Vagina (tissue), 2 donors: Measurements from ENCODE around the gene FLRT2. TPM values are rescaled to one million over a fixed set of nuclear protein-coding genes. Genes with fewer than 3 reads are reported as not detected.

Experiments used
- DNase-seq, 2 donors: peaks; one replicate each; pipeline ENCODE4 v3.0.0-alpha.2; 2017; ENCODE audit errors: extremely low spot score in 2 of 2
- H3K27ac ChIP-seq: fragments of 200-600 bp; sonication (generic); one replicate; pipeline ENCODE4 v1.5.1; 2019
- H3K27me3 ChIP-seq: fragments of 200-600 bp; sonication (generic); one replicate; pipeline ENCODE4 v1.5.1; 2019
- H3K36me3 ChIP-seq, 2 donors: fragments of 200-600 bp; sonication (generic); one replicate each; pipeline ENCODE4 v1.5.1; 2017 to 2019
- H3K4me1 ChIP-seq: fragments of 200-600 bp; sonication (generic); one replicate; pipeline ENCODE4 v1.5.1; 2019
- H3K4me3 ChIP-seq, 2 donors: fragments of 200-600 bp; sonication (generic); 1 replicate in 1 of 2; 2 replicates in 1 of 2; pipeline ENCODE4 v1.5.1; 2016 to 2019
- H3K9me3 ChIP-seq: fragments of 200-600 bp; sonication (generic); one replicate; pipeline ENCODE4 v1.5.1; 2019
- POLR2A ChIP-seq, 2 donors: fragments of 450-650 bp; IDR thresholded peaks; one replicate each; pipeline ENCODE4 v1.6.1; 2017; ENCODE audit warnings: antibody characterized with exemption in 2 of 2, mild to moderate bottlenecking in 2 of 2, moderate library complexity in 2 of 2
- POLR2AphosphoS5 ChIP-seq, 2 donors: sonication (generic); formaldehyde crosslinking; IDR thresholded peaks; one replicate each; pipeline ENCODE4 v1.9.0; 2017; ENCODE audit warnings: antibody characterized with exemption in 2 of 2, mild to moderate bottlenecking in 2 of 2, low read depth in 1 of 2; ENCODE audit not compliant: insufficient read depth in 1 of 2
- intact Hi-C: fragments of 100-400 bp; cut with DNase I; formaldehyde crosslinking; loops from one replicate; pipeline ENCODE4 v1.15.1; 2023
- total RNA-seq: library from RNA; depleted of rRNA; stranded (reverse); fragments of >200 nt; gene quantifications from one replicate; pipeline ENCODE4 v1.2.3, GENCODE V29; 2016
- TF ChIP-seq, protein P1 (sequence below), 3 experiments: fragments of 450-650 bp in 2 of 3; fragments of 200-600 bp in 1 of 3; sonication (generic) in 1 of 3; IDR thresholded peaks; one replicate each; pipeline ENCODE4 v1.5.1; 2017 to 2019; ENCODE audit warnings: antibody characterized with exemption in 3 of 3, mild to moderate bottlenecking in 2 of 3, moderate library complexity in 2 of 3

FLRT2 gene
- total RNA-seq, 1 donor from 2014 or later: 22.8 TPM

DNA sequence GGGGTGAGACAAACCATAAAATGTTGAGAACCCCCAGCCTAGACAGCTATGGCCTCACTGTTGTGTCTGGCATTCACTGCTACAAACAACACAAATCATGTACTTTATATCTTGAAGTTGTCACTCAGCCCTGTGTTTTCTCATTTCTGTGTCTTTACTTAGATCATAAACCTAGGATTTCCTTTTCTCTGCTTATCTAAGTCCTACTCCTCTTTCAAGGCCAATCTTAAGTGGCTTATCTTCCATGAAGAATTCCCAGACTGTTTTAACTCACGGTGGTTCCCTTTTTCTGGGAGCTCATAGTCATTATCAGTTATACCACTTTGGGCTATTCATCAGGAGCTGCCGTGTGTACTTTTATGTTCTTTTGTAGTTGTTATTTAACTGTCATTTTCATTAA lies 42.1 kb downstream of the FLRT2 start:
- no peaks in the 10 kb centered on the region for H3K9me3 ChIP-seq
- no peaks in the 10 kb centered on the region for H3K36me3 ChIP-seq
- no peaks in the 10 kb centered on the region for H3K27me3 ChIP-seq
- no peak overlapping the region for H3K27ac ChIP-seq
- H3K4me3 ChIP-seq: no peak overlapping the region
- no peak for TF ChIP-seq POLR2A (IDR thresholded peaks at IDR 0.05)
- no peak for TF ChIP-seq POLR2AphosphoS5 (IDR thresholded peaks at IDR 0.05; ENCODE audit: insufficient read depth in 1 of 2, low read depth in 1 of 2)
- TF ChIP-seq, protein P1, sequence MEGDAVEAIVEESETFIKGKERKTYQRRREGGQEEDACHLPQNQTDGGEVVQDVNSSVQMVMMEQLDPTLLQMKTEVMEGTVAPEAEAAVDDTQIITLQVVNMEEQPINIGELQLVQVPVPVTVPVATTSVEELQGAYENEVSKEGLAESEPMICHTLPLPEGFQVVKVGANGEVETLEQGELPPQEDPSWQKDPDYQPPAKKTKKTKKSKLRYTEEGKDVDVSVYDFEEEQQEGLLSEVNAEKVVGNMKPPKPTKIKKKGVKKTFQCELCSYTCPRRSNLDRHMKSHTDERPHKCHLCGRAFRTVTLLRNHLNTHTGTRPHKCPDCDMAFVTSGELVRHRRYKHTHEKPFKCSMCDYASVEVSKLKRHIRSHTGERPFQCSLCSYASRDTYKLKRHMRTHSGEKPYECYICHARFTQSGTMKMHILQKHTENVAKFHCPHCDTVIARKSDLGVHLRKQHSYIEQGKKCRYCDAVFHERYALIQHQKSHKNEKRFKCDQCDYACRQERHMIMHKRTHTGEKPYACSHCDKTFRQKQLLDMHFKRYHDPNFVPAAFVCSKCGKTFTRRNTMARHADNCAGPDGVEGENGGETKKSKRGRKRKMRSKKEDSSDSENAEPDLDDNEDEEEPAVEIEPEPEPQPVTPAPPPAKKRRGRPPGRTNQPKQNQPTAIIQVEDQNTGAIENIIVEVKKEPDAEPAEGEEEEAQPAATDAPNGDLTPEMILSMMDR (IDR thresholded peaks at IDR 0.05): no peak
- H3K4me1 ChIP-seq: peaks cover 11% of the 10 kb centered on the region
- no peak for DNase-seq
- intact Hi-C loops: no loop called here

DNA sequence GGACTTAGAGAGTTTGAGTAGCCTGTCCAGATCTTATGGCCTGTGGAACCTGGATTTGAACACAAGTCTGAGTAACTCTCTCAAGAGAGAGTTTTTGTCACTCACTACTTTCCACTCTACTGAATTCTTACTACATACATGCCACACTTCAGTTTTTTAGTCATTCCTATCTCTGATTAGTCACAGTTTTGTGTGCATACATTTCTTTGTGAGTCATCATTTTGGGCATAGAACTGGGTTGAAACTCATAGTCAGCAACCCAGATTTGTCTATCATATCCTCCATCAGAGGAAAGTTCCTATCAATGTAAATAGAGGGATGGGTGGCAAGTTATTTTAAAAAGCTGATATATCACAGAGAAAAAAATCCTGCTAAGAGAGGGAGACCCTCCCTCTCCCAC lies 42.9 kb downstream of the FLRT2 start:
- no peak for DNase-seq
- Histone ChIP-seq H3K27me3 (no peaks in the 10 kb centered on the region), H3K4me3 (no peak overlapping the region), H3K27ac (no peak overlapping the region), H3K4me1 (peaks cover 11% of the 10 kb centered on the region), H3K36me3 (no peaks in the 10 kb centered on the region), H3K9me3 (no peaks in the 10 kb centered on the region)
- intact Hi-C loops: no loop called here
- TF ChIP-seq POLR2AphosphoS5 (IDR thresholded peaks at IDR 0.05; ENCODE audit: insufficient read depth in 1 of 2, low read depth in 1 of 2): no peak
- TF ChIP-seq, protein P1 (IDR thresholded peaks at IDR 0.05): no peak
- TF ChIP-seq POLR2A (IDR thresholded peaks at IDR 0.05): no peak

DNA sequence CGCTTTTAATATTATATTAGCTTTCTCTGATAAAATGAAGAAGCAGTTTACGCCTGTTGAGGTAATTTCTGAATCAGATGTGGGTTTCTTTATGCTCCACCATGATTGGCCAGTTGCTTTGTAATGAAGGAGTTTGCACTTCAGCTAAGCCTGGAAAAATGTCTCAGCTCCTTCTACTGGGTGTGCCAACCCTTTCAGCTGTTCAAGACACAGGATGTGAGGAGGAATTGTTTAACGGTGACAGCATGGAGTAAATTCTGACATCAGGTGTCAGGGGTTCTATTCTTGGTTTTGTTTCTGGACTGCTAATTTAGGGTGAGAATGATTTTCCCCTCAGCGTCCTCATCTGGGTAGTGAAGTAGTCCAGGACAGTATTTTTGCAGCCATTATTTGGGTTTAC lies 43.5 kb downstream of the FLRT2 start:
- Histone ChIP-seq H3K4me1 (peaks cover 11% of the 10 kb centered on the region), H3K36me3 (no peaks in the 10 kb centered on the region), H3K4me3 (no peak overlapping the region), H3K27ac (no peak overlapping the region), H3K9me3 (no peaks in the 10 kb centered on the region), H3K27me3 (no peaks in the 10 kb centered on the region)
- intact Hi-C loops: no loop called here
- DNase-seq: no peak
- TF ChIP-seq POLR2A (IDR thresholded peaks at IDR 0.05): no peak
- TF ChIP-seq, protein P1 (IDR thresholded peaks at IDR 0.05): no peak
- TF ChIP-seq POLR2AphosphoS5 (IDR thresholded peaks at IDR 0.05; ENCODE audit: insufficient read depth in 1 of 2, low read depth in 1 of 2): no peak

DNA sequence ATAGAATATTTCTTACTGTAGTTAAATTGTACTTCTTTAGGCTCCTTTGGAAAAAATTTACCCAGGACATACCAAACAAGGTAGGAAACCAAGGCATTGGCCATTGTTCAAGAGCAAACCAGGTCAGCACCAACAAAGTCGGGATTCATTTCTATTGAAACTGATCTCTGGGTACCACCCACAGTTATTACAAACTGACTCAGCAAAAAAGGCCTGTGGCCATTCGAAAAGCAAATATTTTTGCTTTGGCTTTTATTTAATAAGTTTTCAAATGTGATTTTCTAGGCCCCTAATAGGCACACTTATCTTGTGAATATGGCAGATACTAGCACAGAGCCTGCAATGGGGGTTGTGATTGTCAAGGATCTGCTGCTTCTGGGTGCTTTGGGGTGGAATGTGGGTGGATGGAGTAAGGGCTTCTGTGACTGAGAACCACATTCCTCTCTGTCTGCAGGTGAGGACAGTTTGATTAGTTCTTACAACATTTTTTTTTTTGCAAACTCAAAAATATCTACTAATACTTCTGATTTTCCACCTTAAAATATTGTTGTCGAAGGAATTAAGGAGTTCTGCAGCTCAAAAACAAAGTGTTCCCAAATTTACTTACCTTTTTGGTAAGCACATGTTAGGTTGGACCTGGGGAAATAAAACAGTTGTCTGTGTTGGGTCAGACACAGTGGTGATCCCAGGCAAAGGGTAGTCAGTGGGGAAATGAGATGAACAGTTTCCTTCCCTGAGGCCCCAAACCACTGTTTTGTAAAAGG lies 45.1 kb downstream of the FLRT2 start:
- Histone ChIP-seq H3K4me1 (peaks cover 11% of the 10 kb centered on the region), H3K27me3 (no peaks in the 10 kb centered on the region), H3K9me3 (no peaks in the 10 kb centered on the region), H3K36me3 (no peaks in the 10 kb centered on the region), H3K4me3 (no peak overlapping the region), H3K27ac (no peak overlapping the region)
- DNase-seq: no peak
- intact Hi-C loops: no loop called here
- TF ChIP-seq POLR2A (IDR thresholded peaks at IDR 0.05): no peak
- TF ChIP-seq, protein P1 (IDR thresholded peaks at IDR 0.05): no peak
- no peak for TF ChIP-seq POLR2AphosphoS5 (IDR thresholded peaks at IDR 0.05; ENCODE audit: insufficient read depth in 1 of 2, low read depth in 1 of 2)

DNA sequence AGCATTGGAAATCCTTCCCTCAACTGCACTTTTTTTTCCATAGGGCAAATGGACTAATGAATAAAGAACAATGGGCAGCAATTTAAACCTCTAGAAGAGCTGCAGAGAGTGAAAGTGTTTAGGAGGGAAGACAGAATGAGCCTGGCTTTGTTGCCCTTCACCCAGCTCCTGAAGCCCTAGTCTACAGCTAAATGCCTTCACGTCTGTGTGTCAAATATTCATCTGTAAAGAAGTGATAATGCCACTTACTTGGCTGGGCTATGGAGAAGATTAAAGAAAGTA lies 45.6 kb downstream of the FLRT2 start:
- intact Hi-C loops: no loop called here
- H3K27me3 ChIP-seq: no peaks in the 10 kb centered on the region
- H3K9me3 ChIP-seq: no peaks in the 10 kb centered on the region
- no peaks in the 10 kb centered on the region for H3K36me3 ChIP-seq
- TF ChIP-seq POLR2A (IDR thresholded peaks at IDR 0.05) (no peak), POLR2AphosphoS5 (IDR thresholded peaks at IDR 0.05; ENCODE audit: insufficient read depth in 1 of 2, low read depth in 1 of 2) (no peak)
- TF ChIP-seq, protein P1 (IDR thresholded peaks at IDR 0.05): no peak
- no peak for DNase-seq
- no peak overlapping the region for H3K4me3 ChIP-seq
- H3K27ac ChIP-seq: no peak overlapping the region
- peaks cover 11% of the 10 kb centered on the region for H3K4me1 ChIP-seq
